ENCODE data around the gene CALHM3. TPM values are rescaled to one million over a fixed set of nuclear protein-coding genes. Genes with fewer than 3 reads are reported as not detected.
A peak's percentile ranks its signal among the peaks of the same experiment; 100 is the strongest.

The CALHM3 gene
- polyA plus RNA-seq, 1 of the 3 experiments (the other 2 are of a cell fraction), result not detected

- Histone ChIP-seq H3K36me3 (replicated peaks in 1 of 2; ENCODE audit: control insufficient read depth in 1 of 2, insufficient read depth in 2 of 2, low read length in 1 of 2) (no peaks in the 10 kb centered on the region), H3K27me3 (ENCODE audit: insufficient read depth) (peaks cover 13% of the 10 kb centered on the region), H3K4me1 (ENCODE audit: control insufficient read depth in 1 of 2, insufficient read depth in 2 of 2, low read depth in 1 of 2, low read length in 1 of 2) (peaks cover 0 to 24% of the 10 kb centered on the region in 2 experiments; a peak in 1 of 4 replicates), H3K4me3 (ENCODE audit: low read depth in 2 of 2, low read length in 1 of 2) (no peak overlapping the region), H3F3A (replicated peaks; ENCODE audit: insufficient read depth) (no peaks in the 10 kb centered on the region), H4K20me1 (ENCODE audit: insufficient read depth) (no peaks in the 10 kb centered on the region), H3K4me2 (no peak overlapping the region), H3K9me3 (no peaks in the 10 kb centered on the region), H3K79me2 (ENCODE audit: insufficient read depth) (no peaks in the 10 kb centered on the region), H3K9me2 (no peaks in the 10 kb centered on the region), H3K9ac (no peak overlapping the region), H2AFZ (ENCODE audit: low read depth) (no peak overlapping the region), H3K27ac (ENCODE audit: low read depth in 2 of 2, low read length in 1 of 2) (no peak overlapping the region)
- peak; percentile 2 for DNase-seq
- WGBS (ENCODE audit: low lambda C conversion rate), result 56% methylated on average over 5 of the region's 8 CpGs
- ChIA-PET POLR2A (interaction anchor here (0.8 kb wide), 1 partner anchor 32 kb away, joined by 3 read pairs; no protein-coding TSS in a partner anchor), CTCF (interaction anchor here (0.9 to 1.5 kb wide), 6 partner anchors 13 to 176 kb away, joined by 3 to 4 read pairs (median 4); no protein-coding TSS in a partner anchor)
- TF ChIP-seq FOXM1 (IDR thresholded peaks at IDR 0.05; ENCODE audit: low read depth) (no peak), SMC3 (IDR thresholded peaks at IDR 0.05; ENCODE audit: low read depth, low read length) (no peak), TEAD4 (IDR thresholded peaks at IDR 0.05; ENCODE audit: borderline replicate concordance, insufficient read depth) (no peak), TCF12 (IDR thresholded peaks at IDR 0.05) (no peak), FOSL2 (IDR thresholded peaks at IDR 0.05; ENCODE audit: borderline replicate concordance, low read depth) (no peak), REST (IDR thresholded peaks at IDR 0.05; ENCODE audit: low read depth, low read length) (no peak), POLR2AphosphoS5 (IDR thresholded peaks at IDR 0.05; ENCODE audit: low read depth, low read length) (no peak), FOXJ3 (CRISPR knock-in tag; IDR thresholded peaks at IDR 0.05) (no peak), IRF3 (IDR thresholded peaks at IDR 0.05; ENCODE audit: low read depth, low read length) (no peak), GATA2 (CRISPR knock-in tag; IDR thresholded peaks at IDR 0.05) (no peak), MXI1 (IDR thresholded peaks at IDR 0.05; ENCODE audit: low read depth, low read length) (no peak)
- TF ChIP-seq, protein P1, sequence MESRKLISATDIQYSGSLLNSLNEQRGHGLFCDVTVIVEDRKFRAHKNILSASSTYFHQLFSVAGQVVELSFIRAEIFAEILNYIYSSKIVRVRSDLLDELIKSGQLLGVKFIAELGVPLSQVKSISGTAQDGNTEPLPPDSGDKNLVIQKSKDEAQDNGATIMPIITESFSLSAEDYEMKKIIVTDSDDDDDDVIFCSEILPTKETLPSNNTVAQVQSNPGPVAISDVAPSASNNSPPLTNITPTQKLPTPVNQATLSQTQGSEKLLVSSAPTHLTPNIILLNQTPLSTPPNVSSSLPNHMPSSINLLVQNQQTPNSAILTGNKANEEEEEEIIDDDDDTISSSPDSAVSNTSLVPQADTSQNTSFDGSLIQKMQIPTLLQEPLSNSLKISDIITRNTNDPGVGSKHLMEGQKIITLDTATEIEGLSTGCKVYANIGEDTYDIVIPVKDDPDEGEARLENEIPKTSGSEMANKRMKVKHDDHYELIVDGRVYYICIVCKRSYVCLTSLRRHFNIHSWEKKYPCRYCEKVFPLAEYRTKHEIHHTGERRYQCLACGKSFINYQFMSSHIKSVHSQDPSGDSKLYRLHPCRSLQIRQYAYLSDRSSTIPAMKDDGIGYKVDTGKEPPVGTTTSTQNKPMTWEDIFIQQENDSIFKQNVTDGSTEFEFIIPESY (IDR thresholded peaks at IDR 0.05; ENCODE audit: borderline replicate concordance, low read depth), result no peak
Measured at GRCh38 chr10:103510046-103510685, 31.1 kb upstream of the CALHM3 start.
